Transverse colon (tissue), 3 donors: Measurements from ENCODE around the gene THAP7.

Experiments
- POLR2A ChIP-seq: fragments of 450-650 bp; IDR thresholded peaks from one replicate; pipeline ENCODE4 v1.6.1; 2016; ENCODE audit warnings: antibody characterized with exemption, mild to moderate bottlenecking, moderate library complexity
- TF ChIP-seq, protein P1 (sequence below), 5 experiments: fragments of 200-600 bp in 3 of 5; fragments of 450-650 bp in 2 of 5; sonication (generic) in 3 of 5; IDR thresholded peaks; 1 replicate in 2 of 5; 2 replicates in 3 of 5; pipeline ENCODE4 v1.5.1; 2016 to 2017; ENCODE audit warnings: antibody characterized with exemption in 5 of 5, inconsistent platforms in 3 of 5, mild to moderate bottlenecking in 2 of 5, moderate library complexity in 1 of 5

- TF ChIP-seq, protein P1, sequence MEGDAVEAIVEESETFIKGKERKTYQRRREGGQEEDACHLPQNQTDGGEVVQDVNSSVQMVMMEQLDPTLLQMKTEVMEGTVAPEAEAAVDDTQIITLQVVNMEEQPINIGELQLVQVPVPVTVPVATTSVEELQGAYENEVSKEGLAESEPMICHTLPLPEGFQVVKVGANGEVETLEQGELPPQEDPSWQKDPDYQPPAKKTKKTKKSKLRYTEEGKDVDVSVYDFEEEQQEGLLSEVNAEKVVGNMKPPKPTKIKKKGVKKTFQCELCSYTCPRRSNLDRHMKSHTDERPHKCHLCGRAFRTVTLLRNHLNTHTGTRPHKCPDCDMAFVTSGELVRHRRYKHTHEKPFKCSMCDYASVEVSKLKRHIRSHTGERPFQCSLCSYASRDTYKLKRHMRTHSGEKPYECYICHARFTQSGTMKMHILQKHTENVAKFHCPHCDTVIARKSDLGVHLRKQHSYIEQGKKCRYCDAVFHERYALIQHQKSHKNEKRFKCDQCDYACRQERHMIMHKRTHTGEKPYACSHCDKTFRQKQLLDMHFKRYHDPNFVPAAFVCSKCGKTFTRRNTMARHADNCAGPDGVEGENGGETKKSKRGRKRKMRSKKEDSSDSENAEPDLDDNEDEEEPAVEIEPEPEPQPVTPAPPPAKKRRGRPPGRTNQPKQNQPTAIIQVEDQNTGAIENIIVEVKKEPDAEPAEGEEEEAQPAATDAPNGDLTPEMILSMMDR (IDR thresholded peaks at IDR 0.05), result no peak
- TF ChIP-seq POLR2A, result no peak
Observed at GRCh38 chr22:20972933-20973577, 28.9 kb downstream of the THAP7 start.
